ENCODE results near the gene HAS3.

The HAS3 gene

DNA sequence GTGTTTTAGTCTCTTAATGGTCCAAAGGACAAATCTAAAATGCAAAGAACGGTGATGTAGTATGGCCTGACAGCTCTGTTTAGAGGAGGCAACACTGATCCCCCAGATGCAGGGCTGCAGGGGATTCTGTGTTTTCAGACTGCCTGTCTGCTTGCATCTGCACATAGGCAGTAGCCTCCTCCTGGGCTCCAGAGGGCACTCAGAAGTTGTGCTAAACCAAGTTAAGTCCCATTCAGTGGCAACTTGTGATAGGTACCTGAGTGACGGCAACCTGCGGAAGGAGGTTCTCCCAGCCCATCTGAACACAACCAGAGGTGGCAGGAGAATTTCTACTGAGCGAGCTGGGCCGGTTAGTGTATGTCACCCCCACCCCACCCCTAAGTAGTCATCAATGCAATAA, 9.9 kb downstream of the HAS3 start:
- no peak overlapping the region for H3K4me3 ChIP-seq (replicated peaks; ENCODE audit: low read depth, low read length)
- DNase-seq (ENCODE audit: extremely low read depth, low read depth) = no peak
- TF ChIP-seq, protein P1, sequence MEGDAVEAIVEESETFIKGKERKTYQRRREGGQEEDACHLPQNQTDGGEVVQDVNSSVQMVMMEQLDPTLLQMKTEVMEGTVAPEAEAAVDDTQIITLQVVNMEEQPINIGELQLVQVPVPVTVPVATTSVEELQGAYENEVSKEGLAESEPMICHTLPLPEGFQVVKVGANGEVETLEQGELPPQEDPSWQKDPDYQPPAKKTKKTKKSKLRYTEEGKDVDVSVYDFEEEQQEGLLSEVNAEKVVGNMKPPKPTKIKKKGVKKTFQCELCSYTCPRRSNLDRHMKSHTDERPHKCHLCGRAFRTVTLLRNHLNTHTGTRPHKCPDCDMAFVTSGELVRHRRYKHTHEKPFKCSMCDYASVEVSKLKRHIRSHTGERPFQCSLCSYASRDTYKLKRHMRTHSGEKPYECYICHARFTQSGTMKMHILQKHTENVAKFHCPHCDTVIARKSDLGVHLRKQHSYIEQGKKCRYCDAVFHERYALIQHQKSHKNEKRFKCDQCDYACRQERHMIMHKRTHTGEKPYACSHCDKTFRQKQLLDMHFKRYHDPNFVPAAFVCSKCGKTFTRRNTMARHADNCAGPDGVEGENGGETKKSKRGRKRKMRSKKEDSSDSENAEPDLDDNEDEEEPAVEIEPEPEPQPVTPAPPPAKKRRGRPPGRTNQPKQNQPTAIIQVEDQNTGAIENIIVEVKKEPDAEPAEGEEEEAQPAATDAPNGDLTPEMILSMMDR (IDR thresholded peaks at IDR 0.05; ENCODE audit: low read depth, low read length, missing control alignments) = no peak

DNA sequence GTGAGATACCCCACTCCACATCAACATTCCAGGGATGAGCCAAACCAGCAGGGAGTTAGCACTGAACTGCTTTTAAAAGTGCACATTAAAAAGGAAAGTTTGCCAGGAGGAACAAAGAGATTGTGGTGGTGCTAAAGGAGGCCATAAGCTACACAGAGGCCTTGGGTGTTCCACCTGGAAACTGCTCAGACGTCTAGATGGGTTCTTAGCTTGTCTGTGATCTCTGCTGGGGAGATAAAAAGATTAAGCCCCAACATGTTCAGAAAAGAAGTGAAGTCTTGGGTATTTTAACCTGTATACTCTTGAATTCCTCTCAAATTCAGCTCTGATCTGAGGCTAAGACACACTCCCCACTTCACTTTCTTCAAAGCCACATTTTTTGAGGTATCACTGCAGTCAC, 10.4 kb downstream of the HAS3 start:
- no peak for DNase-seq (ENCODE audit: extremely low read depth, low read depth)
- TF ChIP-seq, protein P1 (IDR thresholded peaks at IDR 0.05; ENCODE audit: low read depth, low read length, missing control alignments) = no peak
- H3K4me3 ChIP-seq (replicated peaks; ENCODE audit: low read depth, low read length) = no peak overlapping the region

DNA sequence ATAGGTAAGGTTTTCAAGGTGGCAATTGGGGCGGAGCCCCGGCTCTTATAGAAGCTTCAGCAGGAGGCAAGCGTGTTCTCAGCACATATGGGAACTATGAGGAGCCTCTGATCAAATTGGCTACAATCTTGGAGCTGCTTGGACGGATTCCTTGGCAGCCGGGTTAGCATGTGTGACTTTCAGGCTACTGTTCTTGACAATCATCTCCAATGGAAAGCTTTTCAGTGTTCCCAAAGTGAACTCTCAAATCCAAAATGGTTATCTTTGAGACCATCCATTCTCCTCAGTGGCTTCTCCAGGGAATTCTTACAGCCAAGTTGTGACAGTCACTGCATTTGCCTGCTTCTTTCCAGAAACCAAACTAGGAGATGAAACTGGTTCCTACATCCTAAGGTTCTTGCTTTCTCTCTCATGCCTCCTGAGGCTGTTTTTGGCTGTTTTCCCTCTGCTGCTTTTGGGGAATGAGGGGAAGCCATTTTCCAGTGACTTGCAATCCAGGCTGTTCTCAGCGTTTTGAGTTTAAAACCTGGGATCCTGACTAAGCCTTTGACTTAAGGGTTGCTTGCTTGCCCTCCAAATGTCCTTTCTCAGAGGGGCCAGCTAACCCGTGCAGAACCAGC, 10.9 kb downstream of the HAS3 start:
- TF ChIP-seq, protein P1 (IDR thresholded peaks at IDR 0.05; ENCODE audit: low read depth, low read length, missing control alignments) = no peak
- no peak for DNase-seq (ENCODE audit: extremely low read depth, low read depth)
- H3K4me3 ChIP-seq (replicated peaks; ENCODE audit: low read depth, low read length) = no peak overlapping the region

DNA sequence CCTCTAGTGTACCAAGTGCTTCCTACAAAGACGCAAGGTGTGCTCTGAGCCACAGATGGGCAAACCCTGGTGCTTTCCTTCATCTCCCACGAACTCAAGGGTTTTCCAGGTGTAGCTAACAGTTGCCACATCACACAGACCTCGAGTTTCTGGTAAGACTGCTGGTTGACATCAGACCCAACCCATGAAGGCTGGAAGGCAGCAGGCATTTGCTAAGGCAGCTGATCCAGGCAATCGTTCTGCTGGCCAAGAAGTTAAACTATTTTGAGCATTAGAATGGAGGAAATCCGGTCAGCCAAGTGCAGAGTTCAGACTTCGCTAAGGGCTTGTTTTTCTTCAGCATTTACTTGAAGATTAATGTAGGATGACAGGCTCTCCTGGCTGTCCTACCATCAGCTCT, 11.5 kb downstream of the HAS3 start:
- TF ChIP-seq, protein P1 (IDR thresholded peaks at IDR 0.05; ENCODE audit: low read depth, low read length, missing control alignments) = no peak
- no peak for DNase-seq (ENCODE audit: extremely low read depth, low read depth)
- no peak overlapping the region for H3K4me3 ChIP-seq (replicated peaks; ENCODE audit: low read depth, low read length)

GRCh38 chr16:69118468-69118867, 13.0 kb downstream of the HAS3 start:
- no peak for DNase-seq (ENCODE audit: extremely low read depth, low read depth)
- no peak overlapping the region for H3K4me3 ChIP-seq (replicated peaks; ENCODE audit: low read depth, low read length)
- TF ChIP-seq, protein P1 (IDR thresholded peaks at IDR 0.05; ENCODE audit: low read depth, low read length, missing control alignments) = no peak

DNA sequence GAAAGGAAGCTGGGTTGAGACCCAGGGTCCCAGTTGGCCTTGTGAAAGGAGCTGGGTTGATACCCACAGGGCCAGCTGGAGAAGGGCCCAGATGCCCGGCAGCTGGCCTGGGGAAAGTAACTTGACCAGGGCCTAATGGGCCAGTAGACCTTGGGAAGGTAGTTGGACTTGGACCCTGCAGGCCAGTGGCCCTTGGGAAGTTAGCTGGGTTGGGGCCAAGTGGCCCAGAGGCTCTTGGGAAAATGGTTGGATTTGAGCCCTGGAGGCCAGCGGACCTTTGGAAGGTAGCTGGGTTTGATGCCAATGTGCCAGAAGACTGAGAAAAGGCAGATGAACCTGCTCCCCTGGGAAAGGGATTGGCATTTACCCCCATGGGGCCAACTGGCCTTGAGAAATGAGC, 13.5 kb downstream of the HAS3 start:
- TF ChIP-seq, protein P1 (IDR thresholded peaks at IDR 0.05; ENCODE audit: low read depth, low read length, missing control alignments) = no peak
- no peak for DNase-seq (ENCODE audit: extremely low read depth, low read depth)
- H3K4me3 ChIP-seq (replicated peaks; ENCODE audit: low read depth, low read length) = no peak overlapping the region

GRCh38 chr16:69119536-69119935, 14.1 kb downstream of the HAS3 start:
- TF ChIP-seq, protein P1 (IDR thresholded peaks at IDR 0.05; ENCODE audit: low read depth, low read length, missing control alignments) = no peak
- no peak overlapping the region for H3K4me3 ChIP-seq (replicated peaks; ENCODE audit: low read depth, low read length)
- DNase-seq (ENCODE audit: extremely low read depth, low read depth) = no peak
